Endothelial cell (in vitro differentiated cells): Measurements from ENCODE around the gene TGFB1I1. TPM values are rescaled to one million over a fixed set of nuclear protein-coding genes. Genes with fewer than 3 reads are reported as not detected.
"Not testable (repeated sequence)": the region's sequence is repeated elsewhere in the genome, so short reads cannot be mapped to it uniquely, and the experiment has no call there.

Source experiments
- DNase-seq: peaks from one replicate; pipeline ENCODE4 v3.0.0; 2021; ENCODE audit warnings: low spot score
- H3K27ac Mint-ChIP-seq: one replicate; pipeline ENCODE4 v1.8.0; 2021; ENCODE audit warnings: mixed read lengths, inconsistent platforms; ENCODE audit not compliant: unreplicated experiment
- H3K27me3 Mint-ChIP-seq: one replicate; pipeline ENCODE4 v1.8.0; 2021; ENCODE audit warnings: mild to moderate bottlenecking, moderate library complexity, mixed read lengths, inconsistent platforms; ENCODE audit not compliant: unreplicated experiment
- H3K36me3 Mint-ChIP-seq: one replicate; pipeline ENCODE4 v1.8.0; 2021; ENCODE audit warnings: mild to moderate bottlenecking, low read depth, mixed read lengths, inconsistent platforms; ENCODE audit not compliant: unreplicated experiment
- H3K4me1 Mint-ChIP-seq: one replicate; pipeline ENCODE4 v1.8.0; 2021; ENCODE audit warnings: mild to moderate bottlenecking, mixed read lengths, inconsistent platforms; ENCODE audit not compliant: unreplicated experiment
- H3K4me3 Mint-ChIP-seq: one replicate; pipeline ENCODE4 v1.8.0; 2021; ENCODE audit warnings: mild to moderate bottlenecking, mixed read lengths, inconsistent platforms; ENCODE audit not compliant: unreplicated experiment
- H3K9me3 Mint-ChIP-seq: one replicate; pipeline ENCODE4 v1.8.0; 2021; ENCODE audit warnings: mixed read lengths, inconsistent platforms; ENCODE audit not compliant: unreplicated experiment
- CTCF ChIP-seq: fragments of 200-600 bp; sonication (generic); IDR thresholded peaks from one replicate; pipeline ENCODE4 v1.5.0; 2021; ENCODE audit warnings: antibody characterized with exemption; ENCODE audit not compliant: unreplicated experiment
- total RNA-seq: library from RNA; stranded (reverse); fragmentation: NEBNext Ultra II Directional; extraction: Animal tissue kit (Norgen Biotek cat#: 25700); gene quantifications from one replicate; pipeline ENCODE4 v1.2.1, GENCODE V29; 2021; ENCODE audit not compliant: unreplicated experiment

TGFB1I1 gene
- total RNA-seq, 1 donor from 2014 or later: 42.5 TPM

DNA sequence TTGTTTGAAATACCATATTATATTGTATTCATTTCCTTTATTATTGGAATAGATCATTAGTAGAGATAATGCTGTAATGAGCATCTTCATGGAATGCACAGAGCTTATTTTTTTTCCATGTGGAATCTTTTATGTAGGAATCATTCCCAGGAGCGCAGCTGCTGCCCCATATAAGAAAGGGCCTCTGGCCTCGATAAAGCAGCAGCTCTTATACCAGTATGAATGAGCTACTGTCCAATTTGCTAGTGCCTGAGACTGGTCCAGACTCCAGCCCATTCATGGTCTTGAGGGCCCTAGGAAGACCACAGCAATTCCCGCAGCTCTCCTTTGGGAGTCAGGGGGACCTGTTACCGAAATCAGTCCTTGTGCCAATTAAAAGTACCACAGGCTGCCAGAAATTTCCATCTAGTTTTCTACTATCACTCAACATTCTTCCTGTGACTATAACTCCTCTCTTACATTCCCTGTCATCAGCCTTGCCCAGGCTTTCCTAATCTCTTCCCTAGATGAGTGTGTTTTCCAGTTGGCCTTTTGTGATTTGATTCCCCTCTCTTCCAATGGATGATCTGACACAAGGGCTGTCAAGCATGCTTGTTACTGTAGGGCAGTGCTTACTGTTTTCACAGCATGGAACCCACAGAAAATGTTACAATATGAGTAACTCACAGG, 31.3 kb upstream of the TGFB1I1 start:
- Mint-ChIP-seq H3K9me3 (no peaks in the 10 kb centered on the region), H3K27ac (no peak overlapping the region), H3K4me1 (peaks cover 7% of the 10 kb centered on the region), H3K27me3 (peaks cover 2% of the 10 kb centered on the region), H3K4me3 (no peak overlapping the region), H3K36me3 (no peaks in the 10 kb centered on the region)
- no peak for DNase-seq
- no peak for TF ChIP-seq CTCF

GRCh38 chr16:31441956-31442355, 30.0 kb upstream of the TGFB1I1 start:
- peaks cover 4% of the 10 kb centered on the region for H3K27me3 Mint-ChIP-seq
- peaks cover 7% of the 10 kb centered on the region for H3K4me1 Mint-ChIP-seq
- H3K36me3 Mint-ChIP-seq: no peaks in the 10 kb centered on the region
- H3K9me3 Mint-ChIP-seq: no peaks in the 10 kb centered on the region
- no peak for DNase-seq
- peak overlapping the region; percentile 89 for H3K4me3 Mint-ChIP-seq
- no peak for TF ChIP-seq CTCF
- peak overlapping the region; percentile 61 for H3K27ac Mint-ChIP-seq

DNA sequence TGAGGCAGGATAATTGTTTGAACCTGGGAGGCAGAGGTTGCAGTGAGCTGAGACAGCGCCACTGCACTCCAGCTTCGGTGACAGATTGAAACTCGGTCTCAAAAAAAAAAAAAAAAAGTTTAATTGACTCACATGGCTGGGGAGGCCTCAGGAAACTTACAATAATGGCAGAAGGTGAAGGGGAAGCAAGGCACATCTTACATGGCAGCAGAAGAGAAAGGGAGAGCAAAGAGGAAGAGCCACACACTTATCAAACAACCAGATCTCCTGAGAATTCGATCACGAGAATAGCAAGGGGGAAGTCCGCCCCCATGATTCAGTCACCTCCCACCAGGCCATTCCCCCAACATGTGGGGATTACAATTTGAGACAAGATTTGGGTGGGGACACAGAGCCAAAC, 26.0 kb upstream of the TGFB1I1 start:
- not testable (repeated sequence) for H3K27ac Mint-ChIP-seq, H3K9me3 Mint-ChIP-seq, H3K4me1 Mint-ChIP-seq, DNase-seq, H3K27me3 Mint-ChIP-seq, H3K4me3 Mint-ChIP-seq, H3K36me3 Mint-ChIP-seq

GRCh38 chr16:31451201-31451600, 20.8 kb upstream of the TGFB1I1 start:
- Mint-ChIP-seq H3K4me1 (peaks cover 23% of the 10 kb centered on the region), H3K27ac (no peak overlapping the region), H3K36me3 (no peaks in the 10 kb centered on the region), H3K4me3 (no peak overlapping the region), H3K9me3 (no peaks in the 10 kb centered on the region), H3K27me3 (peaks cover 7% of the 10 kb centered on the region)
- DNase-seq: no peak
- no peak for TF ChIP-seq CTCF

DNA sequence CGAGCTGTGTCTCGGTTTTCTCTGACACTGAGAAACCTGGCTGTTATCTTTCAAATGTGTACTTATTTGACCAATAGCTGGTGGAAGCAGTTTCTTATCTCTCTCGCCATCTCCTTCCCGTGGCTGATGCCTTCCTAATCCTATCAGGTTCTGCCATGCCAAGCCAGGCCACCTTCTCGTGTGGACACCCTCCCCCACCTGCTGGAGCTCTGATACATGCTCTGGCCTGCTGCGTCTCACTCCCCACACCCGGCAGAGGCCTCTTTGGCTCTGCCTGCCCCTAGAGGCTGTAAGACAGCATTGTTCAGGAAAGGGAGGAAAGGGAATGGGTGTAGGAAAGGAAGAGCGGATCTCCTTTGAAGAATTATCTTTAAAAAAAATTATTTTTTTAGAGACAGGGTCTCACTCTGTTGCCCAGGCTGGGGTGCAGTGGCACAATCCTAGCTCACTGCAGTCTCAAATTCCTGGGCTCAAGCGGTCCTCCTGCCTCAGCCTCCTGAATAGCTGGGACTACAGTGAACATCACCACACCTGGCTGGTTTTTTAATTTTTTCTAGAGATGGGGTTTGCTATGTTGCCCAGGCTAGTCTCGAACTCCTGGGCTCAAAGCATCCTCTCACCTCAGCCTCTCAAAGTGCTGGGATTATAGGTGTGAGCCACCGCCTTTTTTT, 20.1 kb upstream of the TGFB1I1 start:
- H3K36me3 Mint-ChIP-seq: no peaks in the 10 kb centered on the region
- peaks cover 25% of the 10 kb centered on the region for H3K4me1 Mint-ChIP-seq
- H3K27me3 Mint-ChIP-seq: peaks cover 7% of the 10 kb centered on the region
- peak; percentile 59 for DNase-seq
- no peak overlapping the region for H3K27ac Mint-ChIP-seq
- no peak overlapping the region for H3K4me3 Mint-ChIP-seq
- H3K9me3 Mint-ChIP-seq: no peaks in the 10 kb centered on the region
- peak; percentile 43 for TF ChIP-seq CTCF
